Tibial nerve (tissue), 3 donors: ENCODE data around the gene RAB11FIP4.

Experiments
- POLR2A ChIP-seq, 2 donors: fragments of 450-650 bp; IDR thresholded peaks; one replicate each; pipeline ENCODE4 v1.6.1; 2017; ENCODE audit warnings: antibody characterized with exemption in 2 of 2, mild to moderate bottlenecking in 2 of 2, moderate library complexity in 2 of 2
- TF ChIP-seq, protein P1 (sequence below), 5 experiments: fragments of 200-600 bp in 3 of 5; fragments of 450-650 bp in 2 of 5; sonication (generic) in 3 of 5; IDR thresholded peaks; one replicate each; pipeline ENCODE4 v1.5.1; 2016 to 2019; ENCODE audit warnings: antibody characterized with exemption in 5 of 5, mild to moderate bottlenecking in 3 of 5, moderate library complexity in 2 of 5

- TF ChIP-seq, protein P1, sequence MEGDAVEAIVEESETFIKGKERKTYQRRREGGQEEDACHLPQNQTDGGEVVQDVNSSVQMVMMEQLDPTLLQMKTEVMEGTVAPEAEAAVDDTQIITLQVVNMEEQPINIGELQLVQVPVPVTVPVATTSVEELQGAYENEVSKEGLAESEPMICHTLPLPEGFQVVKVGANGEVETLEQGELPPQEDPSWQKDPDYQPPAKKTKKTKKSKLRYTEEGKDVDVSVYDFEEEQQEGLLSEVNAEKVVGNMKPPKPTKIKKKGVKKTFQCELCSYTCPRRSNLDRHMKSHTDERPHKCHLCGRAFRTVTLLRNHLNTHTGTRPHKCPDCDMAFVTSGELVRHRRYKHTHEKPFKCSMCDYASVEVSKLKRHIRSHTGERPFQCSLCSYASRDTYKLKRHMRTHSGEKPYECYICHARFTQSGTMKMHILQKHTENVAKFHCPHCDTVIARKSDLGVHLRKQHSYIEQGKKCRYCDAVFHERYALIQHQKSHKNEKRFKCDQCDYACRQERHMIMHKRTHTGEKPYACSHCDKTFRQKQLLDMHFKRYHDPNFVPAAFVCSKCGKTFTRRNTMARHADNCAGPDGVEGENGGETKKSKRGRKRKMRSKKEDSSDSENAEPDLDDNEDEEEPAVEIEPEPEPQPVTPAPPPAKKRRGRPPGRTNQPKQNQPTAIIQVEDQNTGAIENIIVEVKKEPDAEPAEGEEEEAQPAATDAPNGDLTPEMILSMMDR (IDR thresholded peaks at IDR 0.05), result no peak
- no peak for TF ChIP-seq POLR2A (IDR thresholded peaks at IDR 0.05)
Observed at GRCh38 chr17:31449111-31449510, 57.6 kb downstream of the RAB11FIP4 start.
